CD4-positive, alpha-beta T cell treated with Interleukin-17A for 1 hour (primary cell): Measurements from ENCODE around the gene FAM229A.

Experiments used
- DNase-seq: peaks from one replicate; pipeline ENCODE4 v3.0.0-alpha.2; 2020

The FAM229A gene

DNA sequence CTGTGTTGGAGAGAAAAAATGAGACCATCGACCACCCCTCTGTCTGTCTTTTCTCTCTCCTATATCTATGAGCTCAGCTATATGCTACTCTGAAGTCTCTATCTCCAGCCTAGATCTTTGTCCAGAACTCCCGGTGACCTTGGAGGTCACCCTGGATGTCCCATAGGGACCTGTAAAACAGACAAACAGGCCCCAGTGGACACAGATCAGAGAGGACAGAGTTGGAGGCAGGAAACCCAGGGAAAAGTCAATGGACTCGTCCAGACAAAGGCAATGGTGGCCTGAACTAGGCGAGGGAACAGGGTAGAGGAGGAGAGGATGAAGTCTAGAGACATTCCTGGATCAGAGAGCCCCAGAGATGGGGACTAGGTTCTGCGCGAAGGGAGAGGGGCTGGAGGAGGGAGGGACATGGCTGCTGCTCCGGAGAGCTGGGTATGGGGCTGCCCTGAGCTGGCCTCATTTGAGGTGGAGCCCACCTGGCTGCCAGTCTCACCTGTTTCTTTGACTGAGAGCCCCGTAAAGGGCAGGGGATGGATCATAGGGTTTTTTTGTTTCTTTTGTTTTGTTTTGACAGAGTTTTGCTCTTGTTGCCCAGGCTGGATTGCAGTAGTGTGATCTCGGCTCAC lies 15.6 kb downstream of the FAM229A start:
- DNase-seq, result no peak

DNA sequence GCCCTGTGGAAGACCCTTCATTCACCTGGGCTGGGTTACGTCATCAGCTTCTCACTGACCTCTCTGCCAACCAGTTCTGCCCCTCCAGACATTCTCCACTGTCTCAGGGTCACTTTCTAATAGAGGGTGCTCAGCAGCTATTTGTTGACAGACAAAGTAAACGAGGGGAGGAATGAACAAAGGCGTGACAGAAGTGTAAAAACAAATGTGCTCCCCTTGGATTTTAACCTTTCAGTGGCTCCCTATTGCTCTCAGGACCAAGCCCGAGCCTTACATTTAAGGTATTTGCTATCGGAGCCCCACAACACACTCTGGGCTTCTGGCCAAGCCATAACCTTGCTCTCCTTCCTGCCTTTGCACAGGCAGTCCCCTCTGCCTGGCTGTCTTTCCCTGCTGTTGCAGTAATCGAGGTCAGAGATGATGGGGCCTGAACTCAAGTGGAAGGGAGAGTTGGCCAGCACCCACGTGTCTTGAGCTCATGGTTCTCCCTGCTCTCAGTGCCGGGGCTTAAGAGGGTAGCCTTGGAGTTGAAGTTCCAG lies 16.9 kb downstream of the FAM229A start:
- no peak for DNase-seq

DNA sequence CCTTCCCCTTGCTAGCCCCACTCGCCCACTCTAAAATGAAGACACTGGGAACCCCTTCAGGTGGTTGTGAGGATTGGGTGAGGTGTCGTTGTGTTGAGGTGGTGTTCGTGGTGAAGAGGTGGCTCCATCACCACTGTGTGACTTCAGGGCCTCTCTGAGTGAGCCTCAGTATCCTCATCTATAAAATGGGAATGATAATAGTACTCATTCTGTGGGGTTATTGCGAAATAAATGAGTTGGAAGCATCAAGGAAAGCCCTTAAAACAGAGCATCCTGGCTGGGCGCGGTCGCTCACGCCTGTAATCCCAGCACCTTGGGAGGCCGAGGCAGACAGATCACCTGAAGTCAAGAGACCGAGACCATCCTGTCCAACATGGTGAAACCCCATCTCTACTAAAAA lies 19.6 kb downstream of the FAM229A start:
- DNase-seq, result no peak

DNA sequence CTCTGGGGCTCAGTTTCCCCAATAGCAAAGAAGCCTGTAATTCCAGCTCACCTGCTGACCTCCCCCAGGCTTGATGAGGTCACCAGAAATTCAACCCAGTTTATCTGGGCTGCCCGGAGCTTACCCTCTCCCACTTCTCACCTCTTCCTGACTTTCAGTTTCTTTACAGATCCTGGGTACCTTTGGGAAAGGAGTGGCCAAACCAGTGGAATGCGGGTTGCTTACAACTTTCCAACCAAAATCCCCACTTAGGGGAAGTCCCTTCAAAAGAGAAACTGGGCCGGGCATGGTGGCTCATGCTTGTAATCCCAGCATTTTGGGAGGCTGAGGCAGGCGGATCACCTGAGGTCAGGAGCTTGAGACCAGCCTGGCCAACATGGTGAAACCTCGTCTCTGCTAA lies 20.3 kb downstream of the FAM229A start:
- DNase-seq, result no peak

DNA sequence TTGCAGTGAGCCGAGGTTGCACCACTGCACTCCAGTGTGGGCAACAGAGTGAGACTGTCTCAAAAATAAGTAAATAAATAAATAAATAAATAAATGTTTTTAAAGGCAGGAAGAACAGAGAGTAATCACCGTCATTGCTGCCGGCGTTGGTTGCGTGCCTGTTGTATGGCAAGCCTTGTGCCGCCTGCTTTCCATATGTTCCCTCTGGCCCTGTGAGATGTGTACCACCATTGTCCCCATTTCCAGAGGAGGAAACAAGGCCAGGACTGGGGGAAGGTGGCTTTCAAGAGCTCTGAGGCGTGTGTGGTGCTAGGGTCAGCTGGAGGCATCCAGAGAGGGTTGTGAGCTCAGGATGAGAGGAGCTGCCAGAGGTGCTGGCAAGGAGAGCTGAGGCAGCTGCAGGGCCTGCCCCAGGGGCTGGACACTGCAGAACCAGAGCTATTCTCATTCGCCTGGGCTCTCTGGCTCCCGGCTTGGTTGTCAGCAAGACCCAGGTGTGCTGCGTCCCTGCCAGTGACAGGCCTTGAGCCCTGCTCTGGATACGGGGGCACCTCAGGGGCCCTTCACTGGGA lies 21.0 kb downstream of the FAM229A start:
- DNase-seq, result no peak

DNA sequence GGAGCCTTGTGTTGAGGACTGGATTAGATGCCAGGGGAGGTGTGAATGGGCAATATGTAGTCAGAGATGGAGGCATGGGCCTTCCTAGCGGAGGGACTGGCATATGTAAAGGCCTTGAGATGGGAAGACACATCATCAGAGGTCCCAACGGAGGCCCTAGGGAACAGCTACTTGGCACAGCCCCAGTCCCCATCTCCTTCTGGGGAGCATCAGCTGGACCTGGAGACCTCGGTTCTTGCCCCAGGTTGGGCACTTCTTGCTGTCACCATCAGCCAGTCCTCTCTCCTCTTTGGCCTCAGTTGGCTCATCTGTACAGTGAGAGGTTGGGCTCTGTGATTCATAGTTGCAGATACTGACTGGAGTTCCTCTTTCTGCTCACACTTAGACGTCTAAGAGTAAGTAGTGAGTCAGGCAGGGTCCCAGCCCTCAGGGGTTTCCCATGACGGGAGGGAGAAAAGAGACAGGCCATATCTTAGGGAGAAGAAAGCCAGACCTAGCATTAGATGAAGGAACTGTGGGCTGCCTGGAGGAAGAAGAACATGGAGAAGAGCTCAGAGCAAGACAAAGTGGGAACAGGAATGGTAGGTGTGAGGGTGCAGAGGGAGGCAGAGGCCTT lies 22.8 kb downstream of the FAM229A start:
- peak; percentile 31 for DNase-seq

DNA sequence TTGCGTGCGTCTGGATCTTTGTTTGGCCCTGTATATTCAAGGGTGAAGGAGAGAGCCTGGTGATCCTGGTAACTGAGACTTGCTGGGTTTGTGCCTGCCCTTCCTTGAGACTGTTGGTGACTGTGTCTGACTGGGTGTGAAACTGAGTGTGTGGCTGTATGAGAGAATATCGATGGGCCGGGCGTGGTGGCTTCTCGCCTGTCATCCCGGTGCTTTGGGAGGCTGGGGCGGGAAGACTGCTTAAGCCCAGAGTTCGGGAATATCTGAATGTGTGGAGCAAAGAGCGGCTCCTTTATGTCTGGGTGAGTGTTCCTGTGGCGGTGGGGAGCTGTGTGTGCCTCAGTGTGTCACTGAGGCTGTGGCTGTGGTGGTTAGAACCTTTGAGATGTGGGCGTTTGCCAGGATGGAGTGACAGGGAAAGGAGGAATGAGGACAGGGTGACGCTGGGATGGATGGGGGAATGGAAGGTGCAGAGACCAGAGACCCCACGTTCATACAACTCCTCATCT lies 23.6 kb downstream of the FAM229A start:
- DNase-seq, result no peak

DNA sequence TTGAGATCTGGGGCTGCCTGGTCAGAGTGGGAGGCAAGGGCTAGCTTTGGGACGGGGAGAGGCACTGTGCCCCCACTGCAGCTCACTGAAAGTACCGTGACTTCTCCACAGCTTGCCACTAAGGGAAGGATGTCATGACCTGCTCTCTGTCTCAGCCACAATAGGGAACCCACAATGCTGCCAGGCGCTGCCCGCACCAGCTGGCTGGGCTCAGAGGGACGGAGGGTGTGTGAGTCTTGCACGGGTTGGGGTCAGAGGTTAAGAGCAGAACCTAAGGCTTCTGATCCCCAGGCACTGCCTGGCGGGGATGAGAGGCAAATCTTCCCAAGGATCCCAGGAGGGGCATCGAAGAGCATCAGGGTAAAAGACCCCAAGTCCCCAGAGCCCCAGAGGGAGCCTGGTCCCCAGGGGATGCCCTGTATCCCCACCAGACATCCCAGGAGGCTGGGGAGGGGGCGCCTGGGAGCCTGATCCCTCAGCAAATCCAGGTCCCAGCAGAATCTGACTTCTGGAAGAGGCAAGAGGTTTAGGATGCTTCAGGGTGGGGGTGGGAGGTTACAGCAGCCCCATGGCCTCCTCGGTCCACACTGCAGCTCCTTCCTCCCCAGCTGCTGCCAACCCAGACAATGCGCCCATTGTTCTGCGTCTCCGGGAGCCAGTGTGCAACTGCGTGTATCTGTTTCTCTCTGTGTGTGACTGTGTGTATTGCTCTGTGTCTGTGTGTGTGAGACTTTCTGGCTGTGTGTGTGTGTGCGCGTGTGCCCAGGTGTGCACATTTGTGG lies 24.2 kb downstream of the FAM229A start:
- DNase-seq, result peak; percentile 46

DNA sequence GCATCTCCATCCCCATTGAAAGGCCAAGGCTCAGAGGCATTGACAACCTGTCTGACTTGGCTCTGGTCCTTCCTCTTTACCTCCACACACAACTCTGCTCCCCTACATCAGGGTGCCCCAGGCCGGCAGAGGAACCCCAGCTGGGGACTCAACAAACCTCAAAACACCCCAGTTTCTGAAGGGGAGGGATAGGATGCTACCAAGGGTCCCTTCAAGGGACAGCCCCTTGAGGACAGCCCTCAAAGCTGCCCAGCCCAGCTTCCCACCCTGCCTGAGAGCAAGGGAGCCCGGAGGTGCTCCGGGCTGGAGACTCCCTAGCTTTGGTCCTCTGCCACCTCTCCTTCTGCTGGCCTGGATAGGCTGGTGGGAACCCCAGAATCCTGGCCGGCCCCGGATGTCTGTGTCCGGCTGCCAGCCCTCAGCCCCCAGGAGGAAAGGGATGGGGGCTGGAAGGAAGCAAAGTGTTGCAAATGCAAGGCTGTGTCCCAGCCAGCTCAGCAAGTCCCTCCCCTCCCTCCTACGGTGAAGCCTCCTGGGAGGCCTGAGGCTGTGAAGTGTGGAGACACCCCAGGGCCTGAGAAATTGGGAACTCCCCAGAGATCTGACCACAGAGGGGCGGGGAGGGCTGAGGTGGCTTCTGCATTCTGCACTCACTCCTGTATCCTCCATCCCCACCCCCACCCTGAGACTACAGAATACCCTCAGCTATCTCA lies 25.2 kb downstream of the FAM229A start:
- peak; percentile 79 for DNase-seq

DNA sequence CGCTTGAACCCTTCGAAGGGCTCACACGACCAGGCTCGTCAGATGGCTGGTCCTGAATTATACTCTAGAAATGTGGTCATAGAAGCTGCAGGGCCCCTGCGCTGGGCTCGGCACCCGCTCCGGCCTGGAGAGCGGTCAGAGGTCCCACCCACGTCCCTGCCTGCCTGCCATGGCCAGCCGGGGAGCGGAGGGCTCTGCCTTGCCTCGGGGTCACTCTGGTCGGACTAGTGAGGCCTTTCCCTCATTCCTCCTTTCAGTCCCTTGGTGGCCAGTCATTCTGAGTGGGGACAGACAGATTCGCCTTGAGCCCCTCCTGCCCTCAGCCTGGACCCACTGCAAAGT lies 25.7 kb downstream of the FAM229A start:
- DNase-seq, result no peak

DNA sequence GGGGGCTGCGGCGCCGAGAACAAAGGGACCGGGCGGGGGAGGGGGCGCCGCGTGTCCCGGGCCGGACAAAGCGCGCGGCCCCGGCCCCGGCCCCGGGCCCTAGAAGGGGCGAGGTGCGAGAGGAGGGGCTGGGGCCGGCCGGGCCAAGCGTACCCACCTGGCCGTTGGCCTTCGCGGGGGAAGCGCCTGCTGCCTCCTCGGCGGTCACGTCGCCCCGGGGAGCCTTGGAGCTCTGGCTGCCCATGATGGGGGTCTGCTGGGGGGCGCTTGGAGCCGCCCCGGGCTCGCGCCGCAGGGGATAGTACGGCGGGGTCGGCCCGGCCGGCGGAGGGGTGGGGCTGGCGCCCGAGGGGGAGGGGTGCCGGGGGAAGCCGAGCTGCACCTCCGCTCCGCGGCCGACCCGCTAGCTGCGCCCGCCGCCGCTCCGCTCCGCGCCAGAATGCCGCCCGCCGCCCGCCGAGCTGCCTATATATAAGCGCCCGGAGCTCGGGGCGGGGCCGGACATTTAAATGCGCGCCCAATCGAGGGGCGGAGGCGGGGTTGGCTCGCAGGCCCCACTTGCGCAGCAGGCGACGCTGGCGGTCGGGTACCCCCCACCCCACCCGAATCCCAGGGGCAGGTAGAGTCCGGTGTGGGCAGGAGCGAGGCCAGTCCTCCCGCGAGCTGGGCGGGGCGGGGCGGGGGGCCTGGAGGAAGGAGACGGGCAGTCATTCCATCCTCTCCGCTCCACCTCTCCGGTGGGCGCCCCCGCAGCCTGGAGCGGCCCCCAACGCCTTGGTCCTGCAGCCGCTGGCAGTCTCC lies 26.3 kb downstream of the FAM229A start, which contains the start of gene MARCKSL1:
Gene MARCKSL1 (minus strand): TSS at position 444 of the 801 bp plus-strand sequence. CDS start 200 bp downstream, at position 244.
- DNase-seq, result peak; percentile 89

DNA sequence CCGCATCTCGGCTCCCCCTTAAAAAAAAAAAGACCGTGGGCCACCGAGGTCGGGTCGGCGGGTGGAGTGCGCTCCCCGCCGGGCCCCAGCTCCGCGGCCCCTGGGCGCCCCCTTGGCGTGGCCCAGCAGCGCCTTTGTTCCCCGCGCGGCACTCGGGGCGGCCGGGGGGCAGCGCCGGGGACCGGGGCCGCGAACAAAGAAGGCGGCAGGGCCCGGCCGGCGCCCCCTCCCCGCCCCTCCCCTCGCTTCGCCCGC lies 26.8 kb downstream of the FAM229A start:
- DNase-seq, result no peak

DNA sequence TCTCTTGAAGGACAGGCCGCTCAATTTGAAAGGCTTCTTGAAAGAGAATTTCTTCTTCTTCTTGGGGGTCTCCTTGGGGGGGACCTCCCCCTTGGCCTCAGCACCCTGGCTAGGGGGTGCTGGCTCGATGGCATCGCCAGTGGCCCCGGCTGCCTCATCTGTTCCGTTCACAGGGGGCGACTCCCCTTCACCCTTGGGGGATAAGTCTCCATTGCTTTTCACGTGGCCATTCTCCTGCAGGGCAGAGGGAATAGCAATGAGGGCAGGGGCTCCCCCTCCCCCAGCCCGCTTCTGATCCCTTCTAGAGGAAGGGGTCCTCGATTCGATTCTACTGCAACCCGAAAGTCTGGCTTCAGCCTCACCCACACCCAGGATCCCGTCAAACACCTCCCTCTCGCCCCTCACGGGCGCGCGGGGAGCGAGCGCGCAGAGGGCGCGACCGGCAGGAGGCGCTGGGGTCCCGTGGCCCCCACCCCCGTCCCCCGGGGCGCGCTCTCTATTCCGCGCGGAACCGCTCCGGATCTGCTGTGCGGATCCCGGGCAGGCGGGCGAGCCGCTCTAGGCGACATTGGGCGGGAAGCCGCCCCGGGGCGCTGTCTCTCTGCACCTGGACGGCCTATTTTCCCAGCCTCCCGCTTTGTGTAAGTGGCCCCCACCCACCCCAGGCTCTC lies 27.3 kb downstream of the FAM229A start:
- DNase-seq, result peak; percentile 71

DNA sequence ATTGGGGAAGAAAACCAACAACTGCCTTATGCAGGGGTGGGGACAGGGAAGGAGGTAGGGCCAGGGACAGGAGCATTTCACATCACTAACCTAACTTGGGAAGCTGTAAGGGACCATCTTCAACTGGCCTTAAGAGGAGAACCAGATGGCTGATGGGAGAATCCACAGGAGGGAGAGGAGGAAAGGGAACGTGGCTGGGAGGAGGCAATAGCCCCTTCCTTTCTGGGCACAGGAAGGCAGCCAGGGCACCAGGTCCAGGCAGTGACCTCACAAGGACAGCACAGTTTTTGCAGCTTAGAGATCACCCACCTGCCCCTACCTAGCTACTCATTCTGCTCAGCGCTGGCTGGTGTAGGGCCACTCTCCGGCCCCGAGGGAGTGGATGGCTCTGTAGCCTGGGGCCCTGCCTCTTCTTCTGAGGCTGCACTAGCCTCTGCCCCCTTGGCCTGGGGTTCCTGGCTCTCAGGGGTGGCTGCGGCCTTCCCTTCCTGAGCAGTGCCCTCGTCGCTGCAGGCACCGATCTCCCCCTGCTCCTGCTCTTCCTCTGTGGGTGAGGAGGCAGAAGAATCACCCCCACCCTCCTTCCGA lies 27.9 kb downstream of the FAM229A start:
- no peak for DNase-seq

DNA sequence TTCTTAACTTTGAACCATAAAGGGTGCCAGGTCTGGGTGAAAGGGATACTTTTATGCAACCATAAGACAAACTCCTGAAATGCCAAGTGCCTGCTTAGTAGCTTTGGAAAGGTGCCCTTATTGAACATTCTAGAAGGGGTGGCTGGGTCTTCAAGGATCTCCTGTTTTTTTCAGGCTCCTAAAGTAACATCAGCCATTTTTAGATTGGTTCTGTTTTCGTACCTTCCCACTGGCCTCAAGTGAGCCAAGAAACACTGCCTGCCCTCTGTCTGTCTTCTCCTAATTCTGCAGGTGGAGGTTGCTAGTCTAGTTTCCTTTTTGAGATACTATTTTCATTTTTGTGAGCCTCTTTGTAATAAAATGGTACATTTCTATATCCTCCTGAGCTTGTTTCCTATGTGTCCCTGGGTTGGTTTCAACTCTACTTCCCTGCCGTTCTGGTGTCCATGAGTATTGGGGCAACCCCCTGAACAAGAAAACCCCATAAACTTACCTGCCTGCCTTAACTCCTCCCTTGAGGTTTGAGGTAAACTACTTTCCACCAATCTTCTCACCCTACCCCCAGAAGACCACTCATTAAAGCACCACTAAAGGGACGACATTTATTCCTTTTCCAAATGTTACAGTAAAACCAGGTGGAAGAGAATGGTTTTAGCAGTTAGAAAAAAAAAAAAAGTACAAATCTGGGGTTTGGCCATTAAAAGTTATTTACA lies 28.9 kb downstream of the FAM229A start:
- no peak for DNase-seq

DNA sequence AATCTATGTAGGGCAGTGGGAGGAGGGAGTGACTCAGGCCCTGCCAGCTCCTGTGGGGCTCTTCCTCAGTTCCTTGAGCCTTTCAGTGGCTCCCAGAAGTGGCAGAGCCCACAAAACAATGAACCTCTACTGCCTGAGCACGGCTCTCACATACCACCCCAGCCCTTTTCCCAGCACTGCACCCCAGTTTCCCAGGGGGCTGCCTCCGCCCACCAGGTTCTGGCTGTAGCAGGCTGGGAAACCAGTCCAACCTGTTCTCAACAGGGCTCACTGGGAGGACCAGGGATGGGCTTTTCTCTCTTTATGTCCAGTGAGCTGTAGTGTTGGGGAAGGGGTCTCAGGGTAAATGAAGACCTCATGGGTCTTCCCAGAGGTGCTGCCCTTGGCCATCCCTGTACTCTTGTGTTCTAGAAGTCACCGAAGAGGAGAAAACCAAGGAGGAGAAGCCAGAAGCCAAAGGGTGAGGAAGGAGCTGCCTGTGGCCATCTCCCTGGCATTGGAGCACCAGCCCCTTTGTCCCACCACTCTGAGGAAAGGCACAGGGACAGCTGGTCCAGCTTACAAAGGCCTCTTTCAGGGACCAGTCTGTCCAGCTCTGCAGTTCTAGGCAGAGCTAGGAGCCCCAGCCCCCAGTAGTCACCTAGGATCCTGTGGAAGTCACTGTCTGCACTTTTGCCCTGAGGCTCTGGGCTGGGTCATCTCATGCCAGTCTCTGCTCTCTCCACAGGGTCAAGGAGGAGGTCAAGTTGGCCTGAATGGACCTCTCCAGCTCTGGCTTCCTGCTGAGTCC lies 29.8 kb downstream of the FAM229A start:
- no peak for DNase-seq

DNA sequence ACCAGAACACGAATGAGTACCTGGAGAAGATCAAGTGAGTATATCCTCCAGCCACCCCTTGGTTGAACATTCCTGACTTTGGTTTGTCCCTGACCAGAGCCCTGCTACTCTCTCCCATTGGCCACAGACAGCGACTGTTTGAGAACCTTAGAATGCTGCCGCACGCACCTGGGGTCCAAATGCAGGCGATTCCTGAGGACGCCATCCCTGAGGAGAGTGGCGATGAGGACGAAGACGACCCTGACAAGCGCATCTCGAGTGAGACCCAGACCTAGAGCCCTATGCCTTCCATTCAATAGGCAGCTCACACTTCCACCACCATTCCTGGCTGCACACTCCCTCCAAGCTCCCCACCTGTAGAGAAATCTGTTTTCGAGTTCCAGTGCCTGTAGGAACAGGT lies 30.7 kb downstream of the FAM229A start:
- DNase-seq, result no peak

DNA sequence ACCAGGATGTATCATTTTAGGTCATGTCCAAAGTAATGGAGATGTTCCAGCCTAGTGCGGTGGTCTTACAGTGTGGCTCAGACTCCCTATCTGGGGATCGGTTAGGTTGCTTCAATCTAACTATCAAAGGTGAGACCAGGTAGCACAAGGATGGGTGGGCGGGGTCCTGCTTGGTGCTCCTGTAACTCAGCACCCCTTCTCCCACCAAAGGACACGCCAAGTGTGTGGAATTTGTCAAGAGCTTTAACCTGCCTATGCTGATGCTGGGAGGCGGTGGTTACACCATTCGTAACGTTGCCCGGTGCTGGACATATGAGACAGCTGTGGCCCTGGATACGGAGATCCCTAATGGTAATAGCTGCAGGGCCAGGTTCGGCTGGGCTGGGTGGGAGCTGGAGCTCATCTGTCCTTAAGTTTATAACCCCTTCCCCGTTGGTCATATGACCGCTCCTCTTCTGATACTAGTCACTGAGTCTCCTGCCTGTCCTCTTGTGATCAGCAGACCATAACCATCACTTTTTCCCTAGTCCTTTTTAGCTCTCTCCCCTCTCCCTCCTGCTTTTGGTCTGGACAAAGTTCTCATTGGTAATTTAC lies 31.6 kb downstream of the FAM229A start:
- no peak for DNase-seq

DNA sequence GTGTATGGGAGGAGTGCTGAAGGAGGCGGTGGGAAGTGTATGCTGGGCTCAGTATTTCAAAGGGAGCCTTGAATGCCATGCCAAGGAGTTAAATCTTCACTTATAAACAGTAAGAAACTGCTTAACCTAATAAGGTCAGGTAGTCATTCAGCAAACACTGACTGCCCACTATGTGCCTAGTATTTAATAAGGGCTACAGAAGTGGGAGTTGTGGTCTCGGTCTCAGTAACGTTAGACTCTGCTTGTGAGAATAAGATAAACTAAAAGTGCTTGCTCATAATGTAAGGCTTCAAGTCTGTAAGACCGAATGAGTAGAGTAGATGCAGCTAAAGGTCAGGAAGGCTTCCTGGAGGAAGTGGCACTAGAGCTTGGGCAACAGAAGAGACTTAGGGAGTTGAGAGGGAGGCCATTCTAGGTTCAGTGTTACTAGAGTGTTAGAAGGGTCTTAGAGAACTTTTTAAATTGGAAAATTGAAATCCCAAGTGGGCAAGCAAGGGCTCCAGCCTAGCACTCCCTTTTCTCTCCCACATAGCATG lies 32.3 kb downstream of the FAM229A start:
- no peak for DNase-seq
